Measurements from ENCODE around the gene RTN4.

DNA sequence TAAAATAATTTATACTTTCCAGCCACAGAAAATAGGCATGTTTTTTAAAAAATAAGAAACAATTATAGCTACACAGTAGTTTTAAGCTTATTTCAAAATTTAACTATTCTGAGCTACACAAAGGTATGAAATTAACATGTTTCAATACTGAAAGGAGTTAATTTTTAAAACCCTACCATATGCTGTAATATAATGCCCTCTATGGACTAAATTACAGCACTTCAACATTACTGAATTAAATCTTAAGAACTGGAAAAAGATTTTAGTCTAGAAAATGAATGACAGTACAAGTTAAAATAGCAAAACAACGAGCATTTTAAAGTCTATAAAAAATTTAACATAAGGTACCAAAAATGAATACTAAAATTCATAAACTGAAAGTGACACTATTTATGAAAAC, 36.3 kb downstream of the RTN4 start:
- TF ChIP-seq CTCF (IDR thresholded peaks at IDR 0.05) (no peak), POLR2AphosphoS5 (IDR thresholded peaks at IDR 0.05; ENCODE audit: insufficient read depth in 1 of 2, low read depth in 1 of 2) (no peak)
